Transverse colon (tissue), 4 donors: Measurements from ENCODE around the gene ASPM. TPM values are rescaled to one million over a fixed set of nuclear protein-coding genes. Genes with fewer than 3 reads are reported as not detected.

Experiments used
- DNase-seq: peaks from one replicate; pipeline ENCODE4 v3.0.0-alpha.2; 2019
- H3K27ac ChIP-seq, 4 donors: fragments of 200-600 bp; sonication (generic); 2 replicates each; pipeline ENCODE4 v1.5.1; 2016 to 2018; ENCODE audit warnings: inconsistent platforms in 4 of 4
- H3K27me3 ChIP-seq: fragments of 200-600 bp; sonication (generic); 2 replicates; pipeline ENCODE4 v1.5.1; 2017; ENCODE audit warnings: inconsistent platforms
- H3K36me3 ChIP-seq, 4 donors: fragments of 200-600 bp; sonication (generic); 2 replicates each; pipeline ENCODE4 v1.5.1; 2017 to 2019; ENCODE audit warnings: inconsistent platforms in 4 of 4
- H3K4me1 ChIP-seq, 4 donors: fragments of 200-600 bp; sonication (generic); 2 replicates each; pipeline ENCODE4 v1.5.1; 2017 to 2020; ENCODE audit warnings: inconsistent platforms in 4 of 4
- H3K4me3 ChIP-seq, 4 donors: fragments of 200-600 bp; sonication (generic); 1 replicate in 1 of 4; 2 replicates in 3 of 4; pipeline versions ENCODE4 v1.5.1 to v1.6.1; 2017 to 2019; ENCODE audit warnings: inconsistent platforms in 4 of 4
- H3K9me3 ChIP-seq, 2 donors: fragments of 200-600 bp; sonication (generic); 2 replicates each; pipeline ENCODE4 v1.5.1; 2017 to 2019; ENCODE audit warnings: inconsistent platforms in 2 of 2
- CTCF ChIP-seq, 5 experiments: fragments of 200-600 bp in 3 of 5; fragments of 450-650 bp in 2 of 5; sonication (generic) in 3 of 5; IDR thresholded peaks; 1 replicate in 2 of 5; 2 replicates in 3 of 5; pipeline ENCODE4 v1.5.1; 2016 to 2017; ENCODE audit warnings: antibody characterized with exemption in 5 of 5, inconsistent platforms in 3 of 5, mild to moderate bottlenecking in 2 of 5, moderate library complexity in 1 of 5
- EP300 ChIP-seq: sonication (generic); formaldehyde crosslinking; IDR thresholded peaks from one replicate; pipeline ENCODE4 v1.6.1; 2017; ENCODE audit warnings: antibody characterized with exemption, low read depth
- POLR2A ChIP-seq: fragments of 450-650 bp; IDR thresholded peaks from one replicate; pipeline ENCODE4 v1.6.1; 2016; ENCODE audit warnings: antibody characterized with exemption, mild to moderate bottlenecking, moderate library complexity
- POLR2AphosphoS5 ChIP-seq, 3 donors: sonication (generic); formaldehyde crosslinking; IDR thresholded peaks; one replicate each; pipeline ENCODE4 v1.6.1; 2016; ENCODE audit warnings: antibody characterized with exemption in 3 of 3
- WGBS, 2 donors: methylation state at CpG; one replicate each; pipeline ENCODE4 v1.1.5; 2018; ENCODE audit warnings: low coverage in 1 of 2; 5-methylcytosine and 5-hydroxymethylcytosine counted together
- in situ Hi-C, 4 donors: fragments of 200-750 bp; cut with MboI; loops; one replicate each; pipeline versions ENCODE4 v1.15.0 to v1.15.1; 2017; ENCODE audit warnings: low sequenced_read_pairs in 3 of 4, low pct_ligation_motif_present in 1 of 4, low pct_unique_long_range_greater_than_20kb in 1 of 4
- intact Hi-C: fragments of 100-400 bp; cut with DNase I; formaldehyde crosslinking; loops from one replicate; pipeline ENCODE4 v1.15.1; 2023; ENCODE audit warnings: low total_unique reads
- total RNA-seq, 4 donors: library from RNA; depleted of rRNA; stranded (reverse); fragments of >200 nt; gene quantifications; one replicate each; pipeline ENCODE4 v1.1.0, GENCODE V29; 2016

Gene ASPM
- total RNA-seq, 4 donors from 2014 or later: 0.37 to 13.9 (median 2.5) TPM

GRCh38 chr1:197149340-197149739 is 2.9 kb upstream of the ASPM start:
- no peaks in the 10 kb centered on the region for H3K9me3 ChIP-seq
- no peak overlapping the region for H3K27ac ChIP-seq
- no peaks in the 10 kb centered on the region for H3K36me3 ChIP-seq
- no peak for DNase-seq
- in situ Hi-C loops (no loop called here), intact Hi-C loops (no loop called here)
- H3K4me3 ChIP-seq: no peak overlapping the region
- TF ChIP-seq EP300 (no peak), POLR2A (no peak), POLR2AphosphoS5 (IDR thresholded peaks at IDR 0.05) (no peak), CTCF (IDR thresholded peaks at IDR 0.05) (no peak)
- peaks cover 11% of the 10 kb centered on the region for H3K27me3 ChIP-seq
- 60 to 86% methylated on average over 1 to 2 of the region's 2 CpGs for WGBS, 2 donors
- peaks cover 0 to 22% (median 11%) of the 10 kb centered on the region in 4 donors for H3K4me1 ChIP-seq

GRCh38 chr1:197145446-197146024 is 934 bp downstream of the ASPM start:
- intact Hi-C loops: no loop called here
- peaks cover 0 to 22% (median 11%) of the 10 kb centered on the region in 4 donors for H3K4me1 ChIP-seq
- no peaks in the 10 kb centered on the region for H3K9me3 ChIP-seq
- H3K36me3 ChIP-seq: no peaks in the 10 kb centered on the region
- no peak for TF ChIP-seq POLR2AphosphoS5 (IDR thresholded peaks at IDR 0.05)
- no peak for TF ChIP-seq EP300
- no peak for TF ChIP-seq POLR2A
- no peak for TF ChIP-seq CTCF (IDR thresholded peaks at IDR 0.05)
- peak overlapping the region in 3 of 4 donors; percentile 60 to 100 (median 63) for H3K4me3 ChIP-seq
- 0 to 6% methylated on average over 11 of the region's 11 CpGs for WGBS, 2 donors
- DNase-seq: no peak
- peak overlapping the region in 2 of 4 donors; percentile 59 to 64 for H3K27ac ChIP-seq
- peaks cover 11% of the 10 kb centered on the region for H3K27me3 ChIP-seq
- in situ Hi-C loops: no loop called here

DNA sequence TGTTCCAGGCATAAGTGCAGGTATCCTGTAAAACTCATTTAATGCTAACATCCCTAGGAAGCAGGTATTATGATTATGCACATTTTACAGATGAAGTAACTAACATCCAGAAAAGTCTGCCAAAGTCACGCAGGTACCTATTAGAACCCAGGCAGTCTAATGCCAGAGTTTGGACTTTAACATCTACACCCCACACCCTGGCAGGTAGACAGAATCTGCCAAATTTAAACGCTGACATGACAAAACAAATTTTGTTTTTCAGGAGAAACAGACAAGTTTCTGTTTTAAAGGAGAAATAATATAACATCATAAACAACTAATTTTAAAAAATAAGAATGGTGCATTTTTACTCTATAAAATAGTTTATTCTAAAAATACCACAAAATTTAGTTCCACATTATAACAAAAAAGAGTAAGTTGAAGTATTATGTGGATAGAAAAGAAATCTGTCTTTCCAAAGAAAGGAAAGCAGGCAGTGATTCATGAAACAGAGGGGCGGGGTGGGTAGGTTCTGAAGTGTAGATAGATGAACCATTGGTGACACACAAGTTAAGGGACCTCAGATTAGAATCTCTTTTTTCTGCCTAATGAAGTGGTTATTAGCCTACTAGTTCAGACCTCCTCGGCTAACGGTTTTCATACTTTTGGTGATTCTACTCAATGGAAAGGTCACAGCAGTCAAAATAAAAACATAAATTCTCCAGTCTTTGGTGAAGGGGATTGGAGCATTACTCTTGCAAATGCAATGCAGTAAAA is 1.7 kb downstream of the ASPM start:
- peaks cover 0 to 22% (median 11%) of the 10 kb centered on the region in 4 donors for H3K4me1 ChIP-seq
- TF ChIP-seq EP300: no peak
- no peak for TF ChIP-seq POLR2AphosphoS5 (IDR thresholded peaks at IDR 0.05)
- no peak for TF ChIP-seq CTCF (IDR thresholded peaks at IDR 0.05)
- no peak for TF ChIP-seq POLR2A
- in situ Hi-C loops (no loop called here), intact Hi-C loops (no loop called here)
- no peaks in the 10 kb centered on the region for H3K9me3 ChIP-seq
- peaks cover 11% of the 10 kb centered on the region for H3K27me3 ChIP-seq
- DNase-seq: no peak
- no peaks in the 10 kb centered on the region for H3K36me3 ChIP-seq
- H3K4me3 ChIP-seq: peak overlapping the region in 2 of 4 donors; percentile 63 to 100
- WGBS, 2 donors: 57 to 60% methylated on average over 5 of the region's 5 CpGs
- no peak overlapping the region for H3K27ac ChIP-seq

- TF ChIP-seq CTCF (IDR thresholded peaks at IDR 0.05): no peak
- in situ Hi-C loops: no loop called here
- WGBS, 2 donors: 62 to 63% methylated on average over 5 of the region's 5 CpGs
Measured at GRCh38 chr1:197143276-197143675, 3.2 kb downstream of the ASPM start.

More at GRCh38 chr1:197143276-197143675, 3.2 kb downstream of the ASPM start:
- H3K9me3 ChIP-seq: no peaks in the 10 kb centered on the region
- intact Hi-C loops: no loop called here
- H3K4me3 ChIP-seq: no peak overlapping the region
- DNase-seq: no peak
- H3K27ac ChIP-seq: no peak overlapping the region
- peaks cover 0 to 22% (median 11%) of the 10 kb centered on the region in 4 donors for H3K4me1 ChIP-seq
- H3K27me3 ChIP-seq: peaks cover 11% of the 10 kb centered on the region
- no peaks in the 10 kb centered on the region for H3K36me3 ChIP-seq
